Head of caudate nucleus (tissue), 42 donors: ENCODE measurements around the gene STUB1.

ENCODE experiments used
- DNase-seq, 42 donors: peaks; one replicate each; pipeline versions ENCODE4 v3.0.0 to v3.0.0-alpha.2; 2020 to 2021; ENCODE audit warnings: mixed read lengths in 7 of 42
- intact Hi-C: fragments of 100-400 bp; cut with DNase I; formaldehyde crosslinking; loops from one replicate; pipeline ENCODE4 v1.15.0; 2022

The STUB1 gene

GRCh38 chr16:726438-727290, 46.5 kb downstream of the STUB1 start, which contains the start of the genes CCDC78 and HAGHL:
TSS of gene CCDC78 (minus strand) at chr16:726443. CDS start at chr16:726367, 76 bp downstream.
TSS of gene HAGHL (plus strand) at chr16:727106. CDS start at chr16:727510, 404 bp downstream.
- intact Hi-C loops = no loop called here
- peak in 30 of 42 donors; percentile 50 to 87 (median 70) for DNase-seq

- peak in 2 of 42 donors; percentile 15 to 18 for DNase-seq
- intact Hi-C loops = no loop called here
These were observed 47.2 kb downstream of the STUB1 start for GRCh38 chr16:727291-727977.

GRCh38 chr16:728131-728889, 48.1 kb downstream of the STUB1 start:
- DNase-seq = peak in 36 of 42 donors; percentile 48 to 84 (median 72)
- intact Hi-C loops = no loop called here

DNA sequence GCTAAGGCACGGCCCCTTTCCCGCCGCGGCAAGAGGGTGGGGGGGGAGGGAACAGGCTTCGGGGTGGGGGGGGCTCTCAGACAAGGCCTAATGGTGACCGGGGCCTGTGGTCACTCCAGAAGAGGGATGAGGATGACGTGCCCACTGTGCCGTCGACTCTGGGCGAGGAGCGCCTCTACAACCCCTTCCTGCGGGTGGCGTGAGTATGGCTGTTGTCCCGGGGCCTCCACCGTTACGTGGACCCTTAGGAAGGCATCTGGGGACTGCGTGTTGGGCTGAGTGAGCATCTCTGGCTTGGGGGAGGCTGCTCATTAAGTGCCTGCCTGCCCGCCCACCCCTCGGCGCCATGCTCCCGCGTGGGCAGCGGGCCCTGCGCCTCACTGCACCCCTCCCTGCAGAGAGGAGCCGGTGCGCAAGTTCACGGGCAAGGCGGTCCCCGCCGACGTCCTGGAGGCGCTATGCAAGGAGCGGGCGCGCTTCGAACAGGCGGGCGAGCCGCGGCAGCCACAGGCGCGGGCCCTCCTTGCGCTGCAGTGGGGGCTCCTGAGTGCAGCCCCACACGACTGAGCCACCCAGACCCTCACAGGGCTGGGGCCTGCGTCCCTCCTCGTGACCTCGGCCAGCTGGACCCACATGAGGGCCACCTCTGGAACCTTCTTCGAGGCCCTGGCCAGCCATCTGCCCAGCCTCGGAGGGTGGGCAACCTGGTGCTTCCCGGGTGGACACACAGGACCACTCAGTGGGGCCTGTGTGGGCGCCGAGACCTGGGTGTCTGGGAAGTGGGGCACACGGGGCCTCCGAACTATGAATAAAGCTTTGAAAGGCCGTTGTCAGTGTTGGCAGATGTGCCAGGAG, 48.9 kb downstream of the STUB1 start:
- intact Hi-C loops = no loop called here
- peak in 41 of 42 donors; percentile 55 to 94 (median 81) for DNase-seq

GRCh38 chr16:729768-730665, 49.8 kb downstream of the STUB1 start:
- intact Hi-C loops = no loop called here
- peak in 4 of 42 donors; percentile 2 to 12 (median 8) for DNase-seq

- intact Hi-C loops = no loop called here
- peak in 2 of 42 donors; percentile 2 to 7 for DNase-seq
These were observed 50.7 kb downstream of the STUB1 start for GRCh38 chr16:730666-731509.

GRCh38 chr16:732332-732731, 52.1 kb downstream of the STUB1 start:
- intact Hi-C loops = no loop called here
- DNase-seq = no peak
